K562 (cell line): ENCODE data around the gene SLC1A3. TPM values are rescaled to one million over a fixed set of nuclear protein-coding genes. Genes with fewer than 3 reads are reported as not detected.

Source experiments
- ATAC-seq: fragments of 200-7000 bp; cut with Tn5 transposase; 3 replicates; pipeline ENCODE4 v1.9.1; 2020; ENCODE audit warnings: moderate library complexity
- BruUV-seq: library from RNA; stranded (reverse); fragments of 400-500 nt; replicated peaks from 2 replicates; lab custom pipeline; 2021; lab: Mats Ljungman, UMichigan
- CTCF ChIA-PET: fragments of 300-600 bp; formaldehyde crosslinking; extraction: SDS; loops from one replicate; lab custom pipeline; 2021; ENCODE audit warnings: low intra/inter-chr PET ratio; lab: Yijun Ruan, JAX
- POLR2A ChIA-PET: fragments of 300-600, 350-650 bp; sonication (Branson Sonifier 250); formaldehyde crosslinking; extraction: SDS; loops from one replicate; lab custom pipeline; 2021; ENCODE audit warnings: antibody characterized with exemption, inconsistent platforms; lab: Yijun Ruan, JAX
- DNase-seq, 4 experiments: peaks; one replicate each; pipeline versions ENCODE4 v3.0.0 to v3.0.0-alpha.2; 2011 to 2018; ENCODE audit warnings: low spot score in 3 of 4, mixed read lengths in 3 of 4; ENCODE audit errors: extremely low read depth in 1 of 4
- FAIRE-seq: peaks from 2 replicates; lab custom pipeline; 2011; peaks lifted over from hg19 to GRCh38; lab: Jason Lieb, UNC
- H2AFZ ChIP-seq: 2 replicates; pipeline ENCODE4 v1.6.0; 2011; ENCODE audit warnings: low read depth, low read length, control low read depth, inconsistent platforms
- H3K27ac ChIP-seq: fragments of 200-600 bp; 3 replicates; pipeline ENCODE4 v1.8.0; 2011; ENCODE audit warnings: low read depth, mild to moderate bottlenecking, control low read depth, inconsistent platforms, low read length, moderate library complexity, mixed read lengths; ENCODE audit errors: extremely low read depth
- H3K27me3 ChIP-seq, 2 experiments: fragments of 300-600 bp in 1 of 2; 2 replicates in 1 of 2; 3 replicates in 1 of 2; pipeline versions ENCODE4 v1.6.0 to v1.8.0; 2011; ENCODE audit warnings: inconsistent platforms in 2 of 2, low read length in 2 of 2, mild to moderate bottlenecking in 1 of 2, mixed read lengths in 1 of 2, moderate library complexity in 1 of 2; ENCODE audit not compliant: control insufficient read depth in 2 of 2, insufficient read depth in 2 of 2
- H3K36me3 ChIP-seq: fragments of 300-600 bp; 3 replicates; pipeline ENCODE4 v1.8.0; 2011; ENCODE audit warnings: mild to moderate bottlenecking, low read length, inconsistent platforms; ENCODE audit not compliant: control insufficient read depth, insufficient read depth
- H3K4me1 ChIP-seq, 2 experiments: fragments of 200-600 bp in 1 of 2; replicated peaks in 1 of 2; 2 replicates in 1 of 2; 3 replicates in 1 of 2; pipeline versions ENCODE4 v1.5.1 to v1.8.0; 2011; ENCODE audit warnings: inconsistent platforms in 2 of 2, low read length in 2 of 2, mild to moderate bottlenecking in 1 of 2, mixed read lengths in 1 of 2, moderate library complexity in 1 of 2; ENCODE audit not compliant: control insufficient read depth in 2 of 2, insufficient read depth in 2 of 2
- H3K4me2 ChIP-seq: 2 replicates; pipeline ENCODE4 v1.6.1; 2011; ENCODE audit warnings: low read length, control low read depth, inconsistent platforms, mixed read lengths; ENCODE audit not compliant: insufficient read depth
- H3K4me3 ChIP-seq: fragments of 200-600 bp; sonication (generic), shearing (Covaris generic); 2 replicates; pipeline ENCODE4 v1.5.1; 2016; ENCODE audit warnings: control low read depth, inconsistent platforms
- H3K79me2 ChIP-seq: fragments of 200-600 bp; 3 replicates; pipeline ENCODE4 v1.8.0; 2011; ENCODE audit warnings: low read length, inconsistent platforms; ENCODE audit not compliant: control insufficient read depth, insufficient read depth
- H3K9ac ChIP-seq, 2 experiments: 2 replicates each; pipeline versions ENCODE4 v1.6.0 to v1.6.1; 2011; ENCODE audit warnings: low read depth in 2 of 2, low read length in 2 of 2, control low read depth in 1 of 2, inconsistent platforms in 1 of 2, mild to moderate bottlenecking in 1 of 2, mixed read lengths in 1 of 2; ENCODE audit not compliant: insufficient read depth in 1 of 2
- H3K9me1 ChIP-seq: one replicate; pipeline ENCODE4 v1.6.0; 2011; ENCODE audit warnings: inconsistent platforms, mild to moderate bottlenecking, low read length, moderate library complexity; ENCODE audit not compliant: control insufficient read depth, insufficient read depth
- H3K9me3 ChIP-seq: replicated peaks from 2 replicates; pipeline ENCODE4 v1.5.1; 2011; ENCODE audit warnings: low read depth, low read length, inconsistent platforms; ENCODE audit not compliant: control insufficient read depth, insufficient read depth
- H4K20me1 ChIP-seq: replicated peaks from 2 replicates; pipeline ENCODE4 v1.6.1; 2011; ENCODE audit warnings: low read length, inconsistent platforms, mixed read lengths; ENCODE audit not compliant: control insufficient read depth, insufficient read depth
- CBX2 ChIP-seq: fragments of 200-600 bp; sonication (generic); IDR thresholded peaks from one replicate; pipeline ENCODE4 v1.6.1; 2012; ENCODE audit warnings: mild to moderate bottlenecking, low read length, inconsistent platforms; ENCODE audit not compliant: insufficient read depth, poor library complexity, severe bottlenecking
- CEBPB ChIP-seq: fragments of 450-650 bp; IDR thresholded peaks from 2 replicates; pipeline ENCODE4 v1.6.1; 2016; ENCODE audit warnings: missing genetic modification characterization, missing compliant biosample characterization
- CEBPG ChIP-seq, 3 experiments: fragments of 200-800 bp in 1 of 3; sonication (Bioruptor generic) in 1 of 3; sonication (generic) in 1 of 3; formaldehyde crosslinking in 1 of 3; IDR thresholded peaks in 2 of 3; conservative IDR thresholded peaks in 1 of 3; 2 replicates each; pipeline versions ENCODE4 v1.6.1 to v1.8.0; 2016 to 2022; ENCODE audit warnings: missing compliant biosample characterization in 2 of 3, missing genetic modification characterization in 2 of 3, mild to moderate bottlenecking in 1 of 3, missing genetic modification reagents in 1 of 3
- CTBP1 ChIP-seq: fragments of 450-650 bp; IDR thresholded peaks from 2 replicates; pipeline ENCODE4 v1.6.1; 2016; ENCODE audit warnings: borderline replicate concordance
- EHMT2 ChIP-seq: fragments of 450-650 bp; IDR thresholded peaks from 2 replicates; pipeline ENCODE4 v1.6.1; 2018; ENCODE audit warnings: antibody characterized with exemption
- ETV1 ChIP-seq: fragments of 450-650 bp; conservative IDR thresholded peaks from 2 replicates; pipeline ENCODE4 v1.6.1; 2016; ENCODE audit warnings: missing genetic modification characterization, control low read depth, low read depth, missing compliant biosample characterization
- KDM1A ChIP-seq, 2 experiments: fragments of 450-650 bp; IDR thresholded peaks; 2 replicates each; pipeline ENCODE4 v1.6.1; 2016; ENCODE audit warnings: mild to moderate bottlenecking in 2 of 2
- MCM5 ChIP-seq: fragments of 450-650 bp; IDR thresholded peaks from 2 replicates; pipeline ENCODE4 v1.6.1; 2016; ENCODE audit warnings: low read depth
- NONO ChIP-seq, 2 experiments: fragments of 200-400 bp in 1 of 2; fragments of 450-650 bp in 1 of 2; formaldehyde crosslinking in 1 of 2; IDR thresholded peaks; 2 replicates each; pipeline ENCODE4 v1.6.1; 2017; ENCODE audit warnings: low read depth in 2 of 2, mild to moderate bottlenecking in 2 of 2, moderate library complexity in 2 of 2, low read length in 1 of 2
- POLR2H ChIP-seq: IDR thresholded peaks from 2 replicates; pipeline ENCODE4 v1.6.1; 2016; ENCODE audit warnings: missing genetic modification characterization, low read depth, mild to moderate bottlenecking, control low read depth, missing compliant biosample characterization, moderate library complexity
- PPARD ChIP-seq: fragments of 250-450 bp; sonication (Bioruptor Pico); IDR thresholded peaks from 2 replicates; pipeline ENCODE4 v1.8.0; 2022; ENCODE audit warnings: inconsistent platforms, mild to moderate bottlenecking, moderate library complexity
- TAF15 ChIP-seq: fragments of 200-400 bp; formaldehyde crosslinking; IDR thresholded peaks from 2 replicates; pipeline ENCODE4 v1.6.1; 2017; ENCODE audit warnings: mild to moderate bottlenecking, low read depth, low read length, moderate library complexity
- ZSCAN32 ChIP-seq: fragments of 450-650 bp; formaldehyde crosslinking; IDR thresholded peaks from 2 replicates; pipeline ENCODE4 v1.4.0; 2020; ENCODE audit warnings: mild to moderate bottlenecking, moderate library complexity
- WGBS: fragments of 100-300 bp; shearing (Covaris generic); methylation state at CpG from one replicate; pipeline ENCODE4 v1.1.6; 2016; ENCODE audit warnings: low coverage, mixed read lengths; ENCODE audit not compliant: insufficient coverage; ENCODE audit errors: missing lambda C conversion rate; 5-methylcytosine and 5-hydroxymethylcytosine counted together
- in situ Hi-C: fragments of 300-500 bp; cut with MboI; formaldehyde crosslinking; loops from 4 replicates; pipeline ENCODE4 v1.15.0; 2018; ENCODE audit warnings: inconsistent platforms, mixed read lengths
- intact Hi-C: fragments of 100-400 bp; cut with micrococcal nuclease; formaldehyde crosslinking; loops from 2 replicates; pipeline ENCODE4 v1.14.2; 2022
- polyA plus RNA-seq, 8 experiments: library from polyadenylated mRNA; depleted of rRNA in 4 of 8; stranded (reverse) in 5 of 8; unstranded in 3 of 8; fragments of >200 nt; fragmentation: Nextera tagmentation in 2 of 8; fragmentation: Illumina TruSeq in 1 of 8; extraction: Ambion mirVana in 2 of 8; extraction: Trizol in 1 of 8; gene quantifications; 2 replicates each; pipeline versions ENCODE4 v1.2.1 to v1.2.3, GENCODE V29; 2011 to 2014; ENCODE audit warnings: inconsistent platforms in 1 of 8, missing spikeins in 1 of 8
- total RNA-seq, 7 experiments: library from RNA; depleted of rRNA in 6 of 7; stranded (reverse); fragments of >200 nt in 6 of 7; fragmentation: Illumina TruSeq in 2 of 7; extraction: Trizol in 2 of 7; gene quantifications; 2 replicates each; pipeline versions ENCODE4 v1.2.1 to v1.2.3, GENCODE V29; 2011 to 2021; ENCODE audit warnings: low replicate concordance in 1 of 7
- TF ChIP-seq, protein P1 (sequence below): fragments of 250-450 bp; sonication (Bioruptor Pico); IDR thresholded peaks from 2 replicates; pipeline ENCODE4 v1.8.0; 2022; ENCODE audit warnings: inconsistent platforms
- TF ChIP-seq, protein P2 (sequence below): fragments of 450-650 bp; formaldehyde crosslinking; IDR thresholded peaks from 2 replicates; pipeline ENCODE4 v1.4.0; 2022; ENCODE audit warnings: missing genetic modification characterization
- TF ChIP-seq, protein P3 (sequence below): fragments of 200-800 bp; sonication (Bioruptor generic); IDR thresholded peaks from 2 replicates; pipeline ENCODE4 v1.6.1; 2017; ENCODE audit warnings: missing genetic modification characterization, missing compliant biosample characterization

Gene SLC1A3
- total and polyA plus RNA-seq, 9 of the 15 experiments (the other 6 are each of a cell fraction or from before 2014, with no cell fraction given), result 0.13 TPM; not detected in 8

DNA sequence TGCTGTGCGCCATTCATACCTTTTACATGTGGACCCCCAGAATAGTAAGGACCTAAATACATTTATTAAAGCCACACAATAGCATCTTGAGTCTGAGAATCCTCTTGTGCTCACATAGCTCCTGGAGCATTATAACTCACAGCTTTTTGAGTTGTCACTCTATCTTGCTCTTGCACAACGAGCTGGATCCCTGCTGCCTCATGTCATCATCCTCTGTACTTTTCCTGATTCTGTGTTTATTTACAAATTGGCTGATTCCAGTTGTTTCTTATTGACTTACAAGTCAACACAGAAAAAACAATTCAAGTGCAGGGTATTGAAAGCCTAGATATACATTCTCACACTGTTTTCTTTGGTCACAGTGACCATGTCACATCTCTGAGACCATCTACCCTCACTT lies 112.9 kb downstream of the SLC1A3 start:
- no peak overlapping the region for H3K9ac ChIP-seq
- H4K20me1 ChIP-seq, result no peaks in the 10 kb centered on the region
- DNase-seq (no peak), FAIRE-seq (no peak)
- H3K79me2 ChIP-seq, result no peaks in the 10 kb centered on the region
- H2AFZ ChIP-seq, result no peak overlapping the region
- H3K9me3 ChIP-seq, result no peaks in the 10 kb centered on the region
- no peak overlapping the region for H3K4me2 ChIP-seq
- 0% methylated on average over 2 of the region's 2 CpGs for WGBS
- intact Hi-C loops, result no loop called here
- peaks cover 0 to 18% of the 10 kb centered on the region in 2 experiments; a peak in 3 of 5 replicates for H3K27me3 ChIP-seq
- no peak overlapping the region for H3K27ac ChIP-seq
- no peaks in the 10 kb centered on the region; a peak in 1 of 5 replicates for H3K4me1 ChIP-seq
- BruUV-seq, result no TSS peak
- H3K4me3 ChIP-seq, result no peak overlapping the region
- CTCF ChIA-PET, result interaction anchor here (0.6 kb wide), 1 partner anchor 11 kb away, joined by 3 read pairs; no protein-coding TSS in a partner anchor
- POLR2A ChIA-PET, result interaction anchor here (1.1 kb wide), 1 partner anchor 18 kb away, joined by 3 read pairs; no protein-coding TSS in a partner anchor
- TF ChIP-seq EHMT2 (no peak), CEBPG (CRISPR knock-in tag; IDR thresholded peaks at IDR 0.05) (no peak), CEBPG (tag; conservative IDR thresholded peaks at IDR 0.05 in 1 of 2, IDR thresholded peaks at IDR 0.05 in 1 of 2) (peak in 1 of 2 experiments; percentile 80; a peak in 3 of 4 replicates), CBX2 (no peak), POLR2H (tag) (no peak), ZSCAN32 (no peak), MCM5 (no peak), NONO (IDR thresholded peaks at IDR 0.05; ENCODE audit: low read depth in 2 of 2, low read length in 1 of 2) (no peak), CEBPB (tag) (peak; percentile 42), ETV1 (no peak), TAF15 (no peak), KDM1A (IDR thresholded peaks at IDR 0.05) (no peak), PPARD (CRISPR knock-in tag) (no peak), CTBP1 (no peak)
- TF ChIP-seq, protein P1, sequence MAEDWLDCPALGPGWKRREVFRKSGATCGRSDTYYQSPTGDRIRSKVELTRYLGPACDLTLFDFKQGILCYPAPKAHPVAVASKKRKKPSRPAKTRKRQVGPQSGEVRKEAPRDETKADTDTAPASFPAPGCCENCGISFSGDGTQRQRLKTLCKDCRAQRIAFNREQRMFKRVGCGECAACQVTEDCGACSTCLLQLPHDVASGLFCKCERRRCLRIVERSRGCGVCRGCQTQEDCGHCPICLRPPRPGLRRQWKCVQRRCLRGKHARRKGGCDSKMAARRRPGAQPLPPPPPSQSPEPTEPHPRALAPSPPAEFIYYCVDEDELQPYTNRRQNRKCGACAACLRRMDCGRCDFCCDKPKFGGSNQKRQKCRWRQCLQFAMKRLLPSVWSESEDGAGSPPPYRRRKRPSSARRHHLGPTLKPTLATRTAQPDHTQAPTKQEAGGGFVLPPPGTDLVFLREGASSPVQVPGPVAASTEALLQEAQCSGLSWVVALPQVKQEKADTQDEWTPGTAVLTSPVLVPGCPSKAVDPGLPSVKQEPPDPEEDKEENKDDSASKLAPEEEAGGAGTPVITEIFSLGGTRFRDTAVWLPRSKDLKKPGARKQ, result no peak
- TF ChIP-seq, protein P2, sequence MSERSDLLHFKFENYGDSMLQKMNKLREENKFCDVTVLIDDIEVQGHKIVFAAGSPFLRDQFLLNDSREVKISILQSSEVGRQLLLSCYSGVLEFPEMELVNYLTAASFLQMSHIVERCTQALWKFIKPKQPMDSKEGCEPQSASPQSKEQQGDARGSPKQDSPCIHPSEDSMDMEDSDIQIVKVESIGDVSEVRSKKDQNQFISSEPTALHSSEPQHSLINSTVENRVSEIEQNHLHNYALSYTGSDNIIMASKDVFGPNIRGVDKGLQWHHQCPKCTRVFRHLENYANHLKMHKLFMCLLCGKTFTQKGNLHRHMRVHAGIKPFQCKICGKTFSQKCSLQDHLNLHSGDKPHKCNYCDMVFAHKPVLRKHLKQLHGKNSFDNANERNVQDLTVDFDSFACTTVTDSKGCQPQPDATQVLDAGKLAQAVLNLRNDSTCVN, result no peak
- TF ChIP-seq, protein P3, sequence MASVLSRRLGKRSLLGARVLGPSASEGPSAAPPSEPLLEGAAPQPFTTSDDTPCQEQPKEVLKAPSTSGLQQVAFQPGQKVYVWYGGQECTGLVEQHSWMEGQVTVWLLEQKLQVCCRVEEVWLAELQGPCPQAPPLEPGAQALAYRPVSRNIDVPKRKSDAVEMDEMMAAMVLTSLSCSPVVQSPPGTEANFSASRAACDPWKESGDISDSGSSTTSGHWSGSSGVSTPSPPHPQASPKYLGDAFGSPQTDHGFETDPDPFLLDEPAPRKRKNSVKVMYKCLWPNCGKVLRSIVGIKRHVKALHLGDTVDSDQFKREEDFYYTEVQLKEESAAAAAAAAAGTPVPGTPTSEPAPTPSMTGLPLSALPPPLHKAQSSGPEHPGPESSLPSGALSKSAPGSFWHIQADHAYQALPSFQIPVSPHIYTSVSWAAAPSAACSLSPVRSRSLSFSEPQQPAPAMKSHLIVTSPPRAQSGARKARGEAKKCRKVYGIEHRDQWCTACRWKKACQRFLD (CRISPR knock-in tag), result no peak
- TF ChIP-seq, all 486 proteins: peak for 2
- Histone ChIP-seq H3K9me1 (no peaks in the 10 kb centered on the region), H3K36me3 (no peaks in the 10 kb centered on the region)
- in situ Hi-C loops, result no loop called here
- ATAC-seq, result no peak
